ENCODE results near the gene OGFOD1.

OGFOD1 gene

DNA sequence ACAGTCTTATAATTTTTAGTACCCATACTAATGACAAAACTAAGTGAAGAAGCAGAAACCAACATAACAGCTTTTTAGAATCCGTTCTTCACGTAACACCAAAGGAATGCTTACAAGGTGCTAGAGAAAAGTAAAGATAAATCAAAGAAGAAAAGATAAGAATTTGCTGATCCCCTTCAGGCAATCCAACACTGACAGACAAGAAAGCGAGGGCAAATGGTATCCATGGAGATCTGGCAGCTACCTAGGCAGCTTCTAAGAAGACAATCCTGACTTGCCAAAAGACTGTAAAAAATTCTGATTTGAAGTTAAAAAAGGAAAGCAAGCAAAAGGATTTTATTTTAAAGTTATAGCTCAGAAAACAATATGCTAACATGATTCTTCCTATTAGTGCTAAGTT is 53.8 kb downstream of the OGFOD1 start:
- H3K4me3 Mint-ChIP-seq: no peak overlapping the region

DNA sequence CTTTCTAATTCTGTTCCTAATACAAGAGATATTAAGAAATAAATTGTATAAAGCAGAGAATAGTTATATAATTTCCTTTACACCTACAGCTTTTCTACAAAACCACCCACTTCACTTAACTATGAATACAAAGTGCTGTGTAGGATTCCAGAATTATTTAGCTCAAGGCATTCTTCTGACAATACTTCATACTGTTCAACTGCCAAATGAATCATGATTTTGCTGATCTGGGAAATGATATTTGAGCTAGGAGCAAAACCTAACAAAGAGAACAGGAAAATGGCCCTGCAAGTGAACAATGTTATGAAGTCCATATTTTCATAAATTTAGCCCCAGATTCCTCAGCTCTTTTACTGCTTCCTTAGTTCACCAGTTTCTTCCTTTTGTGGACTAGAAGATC is 55.6 kb downstream of the OGFOD1 start:
- Mint-ChIP-seq H3K36me3 (ENCODE audit: low read depth) (peaks cover 82% of the 10 kb centered on the region), H3K27me3 (ENCODE audit: low read depth) (no peaks in the 10 kb centered on the region)

More for the DNA sequence above, 53.8 kb downstream of the OGFOD1 start:
- Mint-ChIP-seq H3K4me1 (no peaks in the 10 kb centered on the region), H3K9me3 (no peaks in the 10 kb centered on the region), H3K27ac (no peak overlapping the region), H3K36me3 (ENCODE audit: low read depth) (peaks cover 76% of the 10 kb centered on the region), H3K27me3 (ENCODE audit: low read depth) (no peaks in the 10 kb centered on the region)
- TF ChIP-seq, protein P1, sequence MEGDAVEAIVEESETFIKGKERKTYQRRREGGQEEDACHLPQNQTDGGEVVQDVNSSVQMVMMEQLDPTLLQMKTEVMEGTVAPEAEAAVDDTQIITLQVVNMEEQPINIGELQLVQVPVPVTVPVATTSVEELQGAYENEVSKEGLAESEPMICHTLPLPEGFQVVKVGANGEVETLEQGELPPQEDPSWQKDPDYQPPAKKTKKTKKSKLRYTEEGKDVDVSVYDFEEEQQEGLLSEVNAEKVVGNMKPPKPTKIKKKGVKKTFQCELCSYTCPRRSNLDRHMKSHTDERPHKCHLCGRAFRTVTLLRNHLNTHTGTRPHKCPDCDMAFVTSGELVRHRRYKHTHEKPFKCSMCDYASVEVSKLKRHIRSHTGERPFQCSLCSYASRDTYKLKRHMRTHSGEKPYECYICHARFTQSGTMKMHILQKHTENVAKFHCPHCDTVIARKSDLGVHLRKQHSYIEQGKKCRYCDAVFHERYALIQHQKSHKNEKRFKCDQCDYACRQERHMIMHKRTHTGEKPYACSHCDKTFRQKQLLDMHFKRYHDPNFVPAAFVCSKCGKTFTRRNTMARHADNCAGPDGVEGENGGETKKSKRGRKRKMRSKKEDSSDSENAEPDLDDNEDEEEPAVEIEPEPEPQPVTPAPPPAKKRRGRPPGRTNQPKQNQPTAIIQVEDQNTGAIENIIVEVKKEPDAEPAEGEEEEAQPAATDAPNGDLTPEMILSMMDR (IDR thresholded peaks at IDR 0.05; ENCODE audit: unreplicated experiment in 3 of 3): no peak

DNA sequence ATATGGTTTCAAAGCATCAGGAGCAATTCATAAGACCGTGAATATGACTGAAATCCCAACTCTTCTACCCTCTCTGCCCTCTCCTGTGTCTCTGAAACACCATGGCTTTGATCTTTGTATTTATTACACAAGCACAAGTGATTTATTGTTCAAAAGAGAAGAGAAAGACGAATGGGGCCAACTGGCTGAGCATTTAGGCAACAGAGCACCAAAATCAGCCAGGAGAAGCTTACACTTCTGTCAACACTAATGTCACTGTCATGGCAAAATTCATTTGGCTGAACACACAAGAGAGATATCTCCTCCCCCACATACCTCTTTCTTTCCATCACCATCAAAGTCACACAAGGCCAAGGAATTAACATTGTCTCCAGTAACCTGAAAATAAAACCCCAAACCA is 59.2 kb downstream of the OGFOD1 start:
- Mint-ChIP-seq H3K4me1 (no peaks in the 10 kb centered on the region), H3K27ac (no peak overlapping the region), H3K27me3 (ENCODE audit: low read depth) (no peaks in the 10 kb centered on the region), H3K4me3 (no peak overlapping the region), H3K36me3 (ENCODE audit: low read depth) (peaks cover 79% of the 10 kb centered on the region), H3K9me3 (no peaks in the 10 kb centered on the region)
- TF ChIP-seq, protein P1 (IDR thresholded peaks at IDR 0.05; ENCODE audit: unreplicated experiment in 3 of 3): no peak

More for the DNA sequence above, 55.6 kb downstream of the OGFOD1 start:
- Mint-ChIP-seq H3K27ac (no peak overlapping the region), H3K4me3 (no peak overlapping the region), H3K4me1 (no peaks in the 10 kb centered on the region), H3K9me3 (no peaks in the 10 kb centered on the region)
- TF ChIP-seq, protein P1 (IDR thresholded peaks at IDR 0.05; ENCODE audit: unreplicated experiment in 3 of 3): no peak

DNA sequence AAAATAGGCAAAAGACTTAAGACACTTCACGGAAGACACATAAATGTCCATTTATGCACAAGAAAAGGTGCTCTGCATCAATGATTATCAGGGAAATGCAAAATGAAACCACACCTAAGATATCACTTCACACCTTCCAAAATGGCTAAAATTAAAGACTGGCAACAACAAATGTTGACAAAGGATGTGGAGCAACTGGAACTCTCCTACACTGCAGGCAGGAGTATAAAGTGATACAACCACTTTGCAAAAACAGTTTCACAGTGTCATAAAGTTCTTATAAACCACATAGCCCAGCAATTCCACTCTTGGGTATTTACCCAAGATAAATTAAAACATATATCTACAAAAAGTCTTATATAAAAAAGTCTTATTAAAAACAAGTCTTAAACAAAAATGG is 60.7 kb downstream of the OGFOD1 start:
- H3K27me3 Mint-ChIP-seq (ENCODE audit: low read depth): no peaks in the 10 kb centered on the region
- H3K4me3 Mint-ChIP-seq: no peak overlapping the region
- peaks cover 64% of the 10 kb centered on the region for H3K36me3 Mint-ChIP-seq (ENCODE audit: low read depth)
- H3K9me3 Mint-ChIP-seq: no peaks in the 10 kb centered on the region
- H3K4me1 Mint-ChIP-seq: peaks cover 8% of the 10 kb centered on the region
- TF ChIP-seq, protein P1 (IDR thresholded peaks at IDR 0.05; ENCODE audit: unreplicated experiment in 3 of 3): no peak
- no peak overlapping the region for H3K27ac Mint-ChIP-seq

DNA sequence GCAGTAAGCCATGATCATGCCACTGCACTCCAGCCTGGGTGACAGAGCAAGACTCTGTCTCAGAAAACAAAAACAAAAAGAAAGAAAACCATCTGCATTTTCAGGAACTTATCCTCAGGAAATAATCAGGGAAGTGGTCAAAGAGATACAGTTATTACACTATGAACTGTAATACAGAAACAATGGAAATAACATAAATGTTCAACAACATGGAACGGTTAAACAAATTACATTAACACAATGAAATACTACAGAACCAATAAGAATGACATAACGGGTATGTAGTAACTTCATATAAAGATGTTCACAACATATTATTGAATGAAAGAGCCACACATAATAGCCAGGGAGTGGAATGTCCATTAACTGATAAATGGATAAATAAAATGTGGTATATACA is 61.7 kb downstream of the OGFOD1 start:
- H3K4me1 Mint-ChIP-seq: peaks cover 12% of the 10 kb centered on the region
- no peak overlapping the region for H3K27ac Mint-ChIP-seq
- no peaks in the 10 kb centered on the region for H3K9me3 Mint-ChIP-seq
- H3K27me3 Mint-ChIP-seq (ENCODE audit: low read depth): no peaks in the 10 kb centered on the region
- no peak overlapping the region for H3K4me3 Mint-ChIP-seq
- H3K36me3 Mint-ChIP-seq (ENCODE audit: low read depth): peaks cover 53% of the 10 kb centered on the region
- TF ChIP-seq, protein P1 (IDR thresholded peaks at IDR 0.05; ENCODE audit: unreplicated experiment in 3 of 3): no peak

DNA sequence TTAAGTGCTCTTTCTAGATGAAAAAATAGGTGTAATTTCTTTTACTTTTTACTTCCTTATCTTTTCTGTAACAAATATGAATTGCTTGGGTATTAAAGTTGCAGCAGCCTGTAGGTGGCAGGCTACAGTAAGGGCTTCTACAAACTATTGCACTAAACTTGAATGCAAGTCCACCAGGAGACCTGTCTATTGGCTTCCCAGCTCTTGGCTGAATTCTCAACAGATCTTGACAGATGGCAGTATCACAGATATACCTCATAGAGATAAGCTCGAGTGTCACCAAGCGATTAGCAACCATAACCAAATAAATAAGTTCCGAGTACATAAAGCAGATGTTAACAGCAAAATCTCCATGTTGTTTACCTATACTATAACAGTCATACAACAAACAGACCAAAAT is 62.6 kb downstream of the OGFOD1 start:
- H3K27me3 Mint-ChIP-seq (ENCODE audit: low read depth): no peaks in the 10 kb centered on the region
- H3K36me3 Mint-ChIP-seq (ENCODE audit: low read depth): peaks cover 45% of the 10 kb centered on the region
- H3K4me1 Mint-ChIP-seq: peaks cover 12% of the 10 kb centered on the region
- no peaks in the 10 kb centered on the region for H3K9me3 Mint-ChIP-seq
- no peak overlapping the region for H3K27ac Mint-ChIP-seq
- H3K4me3 Mint-ChIP-seq: no peak overlapping the region
- TF ChIP-seq, protein P1 (IDR thresholded peaks at IDR 0.05; ENCODE audit: unreplicated experiment in 3 of 3): peak; percentile 39 to 53 (median 53)
